Lung (tissue), 12 donors: ENCODE results near the gene ELK4. TPM values are rescaled to one million over a fixed set of nuclear protein-coding genes. Genes with fewer than 3 reads are reported as not detected.

Experiments
- ATAC-seq: fragments of 200-7000 bp; cut with Tn5 transposase; one replicate; pipeline ENCODE4 v1.9.1; 2020; ENCODE audit warnings: moderate number of reproducible peaks; ENCODE audit not compliant: insufficient read depth, low FRiP score
- DNase-seq, 3 donors: peaks; one replicate each; pipeline ENCODE4 v3.0.0-alpha.2; 2013 to 2017
- H3K27ac ChIP-seq, 2 donors: one replicate each; pipeline ENCODE4 v1.5.1; 2013; ENCODE audit warnings: mild to moderate bottlenecking in 2 of 2, moderate library complexity in 2 of 2, control low read depth in 1 of 2, inconsistent platforms in 1 of 2, low read depth in 1 of 2, low read length in 1 of 2
- H3K27me3 ChIP-seq, 3 donors: one replicate each; pipeline ENCODE4 v1.5.1; 2013; ENCODE audit warnings: low read length in 2 of 3; ENCODE audit not compliant: control insufficient read depth in 3 of 3, insufficient read depth in 3 of 3
- H3K36me3 ChIP-seq, 4 donors: one replicate each; pipeline ENCODE4 v1.5.1; 2013; ENCODE audit warnings: low read length in 4 of 4, mild to moderate bottlenecking in 1 of 4, moderate library complexity in 1 of 4; ENCODE audit not compliant: control insufficient read depth in 4 of 4, insufficient read depth in 4 of 4
- H3K4me1 ChIP-seq, 5 donors: one replicate each; pipeline ENCODE4 v1.5.1; 2013; ENCODE audit warnings: low read length in 5 of 5, mild to moderate bottlenecking in 2 of 5, moderate library complexity in 1 of 5; ENCODE audit not compliant: control insufficient read depth in 5 of 5, insufficient read depth in 5 of 5
- H3K4me3 ChIP-seq: one replicate; pipeline ENCODE4 v1.5.1; 2013; ENCODE audit warnings: mild to moderate bottlenecking, control low read depth, moderate library complexity
- H3K9ac ChIP-seq, 2 donors: one replicate each; pipeline ENCODE4 v1.5.1; 2013; ENCODE audit warnings: low read length in 2 of 2, control low read depth in 1 of 2; ENCODE audit not compliant: insufficient read depth in 1 of 2
- H3K9me3 ChIP-seq, 4 donors: one replicate each; pipeline ENCODE4 v1.5.1; 2013; ENCODE audit warnings: low read length in 3 of 4, mild to moderate bottlenecking in 1 of 4, moderate library complexity in 1 of 4; ENCODE audit not compliant: control insufficient read depth in 4 of 4, insufficient read depth in 3 of 4
- WGBS, 2 donors: extraction: QIAGEN DNeasy Blood & Tissue Kit; methylation state at CpG; one replicate each; pipeline ENCODE4 v1.1.7; 2013; 5-methylcytosine and 5-hydroxymethylcytosine counted together
- polyA plus RNA-seq, 2 donors: library from polyadenylated mRNA; stranded (reverse); fragments of 200-250 nt; gene quantifications; one replicate each; pipeline ENCODE4 v1.2.1, GENCODE V29; 2013
- total RNA-seq, 2 donors: library from RNA; depleted of rRNA in 1 of 2; stranded (reverse); fragments of >200 nt in 1 of 2; gene quantifications; one replicate each; pipeline ENCODE4 v1.2.1, GENCODE V29; 2014 to 2021
- TF ChIP-seq, protein P1 (sequence below): IDR thresholded peaks from 2 replicates; pipeline ENCODE4 v1.5.1; 2012; ENCODE audit warnings: mild to moderate bottlenecking; ENCODE audit errors: control extremely low read depth, extremely low read depth
- donor health status: control.
- donor health status: control.
- donor health status: Bipolar disorder and iron deficiency.
- donor health status: healthy.
- donor health status: DM: yes; HTN: yes; CAD: no.

The ELK4 gene
- total and polyA plus RNA-seq, 4 donors, result 5.0 to 46.7 (median 17.8) TPM

DNA sequence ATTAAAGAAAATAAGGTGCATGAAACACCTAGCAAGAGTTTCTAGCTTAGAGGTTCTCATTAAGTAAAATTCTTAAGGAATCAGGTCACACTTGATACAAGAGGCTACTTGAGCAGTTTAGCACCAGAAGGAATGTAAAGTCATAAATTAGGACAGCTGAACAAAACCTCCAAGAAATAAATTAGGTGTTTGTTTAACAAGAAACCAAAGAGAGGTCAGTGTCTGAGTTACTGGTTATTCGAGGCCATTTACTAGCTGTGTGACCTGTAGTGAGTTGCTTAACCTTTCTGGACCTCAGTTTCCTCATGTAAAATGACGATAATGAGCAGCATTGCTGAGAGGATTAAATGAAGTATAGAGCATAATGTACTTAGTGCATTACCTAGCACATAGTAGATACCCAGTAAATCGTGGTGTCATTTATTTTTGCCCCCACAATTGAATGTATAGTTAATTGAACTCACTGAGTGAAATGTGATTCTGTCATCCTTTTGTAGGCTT is 908 bp upstream of the ELK4 start:
- Histone ChIP-seq H3K27ac (peak overlapping the region in 1 of 2 donors; percentile 88), H3K9ac (peak overlapping the region in 1 of 2 donors; percentile 90), H3K9me3 (no peaks in the 10 kb centered on the region), H3K36me3 (peaks cover 0 to 3% (median 0%) of the 10 kb centered on the region in 4 donors), H3K4me1 (peaks cover 0 to 26% (median 0%) of the 10 kb centered on the region in 5 donors), H3K27me3 (no peaks in the 10 kb centered on the region), H3K4me3 (no peak overlapping the region)
- 55 to 71% methylated on average over 3 of the region's 3 CpGs for WGBS, 2 donors
- DNase-seq (peak in 1 of 3 donors; percentile 47), ATAC-seq (no peak)
- TF ChIP-seq, protein P1, sequence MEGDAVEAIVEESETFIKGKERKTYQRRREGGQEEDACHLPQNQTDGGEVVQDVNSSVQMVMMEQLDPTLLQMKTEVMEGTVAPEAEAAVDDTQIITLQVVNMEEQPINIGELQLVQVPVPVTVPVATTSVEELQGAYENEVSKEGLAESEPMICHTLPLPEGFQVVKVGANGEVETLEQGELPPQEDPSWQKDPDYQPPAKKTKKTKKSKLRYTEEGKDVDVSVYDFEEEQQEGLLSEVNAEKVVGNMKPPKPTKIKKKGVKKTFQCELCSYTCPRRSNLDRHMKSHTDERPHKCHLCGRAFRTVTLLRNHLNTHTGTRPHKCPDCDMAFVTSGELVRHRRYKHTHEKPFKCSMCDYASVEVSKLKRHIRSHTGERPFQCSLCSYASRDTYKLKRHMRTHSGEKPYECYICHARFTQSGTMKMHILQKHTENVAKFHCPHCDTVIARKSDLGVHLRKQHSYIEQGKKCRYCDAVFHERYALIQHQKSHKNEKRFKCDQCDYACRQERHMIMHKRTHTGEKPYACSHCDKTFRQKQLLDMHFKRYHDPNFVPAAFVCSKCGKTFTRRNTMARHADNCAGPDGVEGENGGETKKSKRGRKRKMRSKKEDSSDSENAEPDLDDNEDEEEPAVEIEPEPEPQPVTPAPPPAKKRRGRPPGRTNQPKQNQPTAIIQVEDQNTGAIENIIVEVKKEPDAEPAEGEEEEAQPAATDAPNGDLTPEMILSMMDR, result no peak

DNA sequence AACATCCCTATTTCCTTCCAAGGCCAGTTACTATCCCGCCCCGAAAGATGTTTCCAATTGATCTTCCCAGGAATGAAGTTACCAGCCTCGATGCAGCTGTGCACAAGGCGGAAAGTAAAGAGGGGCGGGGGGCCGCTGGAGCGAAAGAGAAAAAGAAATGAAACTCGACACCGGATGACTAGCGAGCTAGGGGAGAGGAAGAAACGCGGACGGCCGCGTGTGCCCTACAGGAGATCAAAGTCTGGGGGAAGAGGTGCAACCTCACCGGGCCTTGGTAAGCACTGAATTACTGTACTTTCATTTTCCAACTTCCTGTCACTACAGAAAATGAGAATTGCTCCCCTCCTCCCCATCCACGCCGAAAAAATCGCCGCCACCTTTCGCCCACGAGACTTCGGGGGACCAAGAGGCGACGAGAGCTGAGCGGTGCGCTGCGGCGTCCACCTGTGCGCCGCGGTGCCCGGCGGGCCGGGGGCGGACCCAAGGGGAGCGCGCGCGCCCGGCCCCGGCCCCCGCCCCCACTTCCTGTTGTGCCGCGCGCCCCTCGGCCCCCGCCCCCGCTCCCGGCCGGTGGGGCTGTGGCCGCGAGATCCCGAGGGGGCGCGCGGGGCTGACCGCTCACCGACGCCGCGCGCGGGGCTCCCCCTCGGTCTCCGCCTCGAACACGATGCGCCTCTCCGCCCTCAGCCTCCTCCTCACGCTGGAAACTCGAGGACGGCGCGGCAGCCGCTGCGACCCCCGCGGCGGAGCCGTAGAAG is 622 bp downstream of the ELK4 start:
- H3K27ac ChIP-seq, result peak overlapping the region; percentile 96 to 97
- H3K9me3 ChIP-seq, result no peaks in the 10 kb centered on the region
- no peaks in the 10 kb centered on the region for H3K27me3 ChIP-seq
- TF ChIP-seq, protein P1, result no peak
- peaks cover 0 to 3% (median 0%) of the 10 kb centered on the region in 4 donors for H3K36me3 ChIP-seq
- peak overlapping the region; percentile 80 for H3K4me3 ChIP-seq
- 0 to 1% methylated on average over 54 to 81 of the region's 81 CpGs for WGBS, 2 donors
- H3K4me1 ChIP-seq, result peaks cover 0 to 22% (median 0%) of the 10 kb centered on the region in 5 donors
- DNase-seq, result peak; percentile 80 to 88 (median 83)
- H3K9ac ChIP-seq, result peak overlapping the region; percentile 20 to 97
- peak; percentile 62 for ATAC-seq

DNA sequence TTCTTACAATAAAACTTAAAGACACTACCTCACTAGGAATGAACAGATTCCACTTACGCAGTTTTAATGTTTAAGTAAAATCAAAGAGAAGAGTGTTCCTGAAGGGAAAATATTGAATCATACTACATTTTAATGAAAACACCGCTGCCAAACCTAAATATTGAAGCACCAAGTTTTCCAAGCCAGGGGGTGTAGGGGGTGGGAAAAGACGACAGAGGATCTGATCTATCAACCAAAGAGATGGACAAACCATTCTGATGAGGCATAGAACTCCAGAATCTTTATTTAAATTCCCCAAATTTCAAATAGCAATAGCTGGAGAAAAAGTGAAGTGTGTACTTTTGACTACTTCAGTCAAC is 1.2 kb downstream of the ELK4 start:
- ATAC-seq (no peak), DNase-seq (no peak)
- H3K4me1 ChIP-seq, result peaks cover 0 to 22% (median 0%) of the 10 kb centered on the region in 5 donors
- peaks cover 0 to 3% (median 0%) of the 10 kb centered on the region in 4 donors for H3K36me3 ChIP-seq
- peak overlapping the region; percentile 20 to 97 for H3K9ac ChIP-seq
- peak overlapping the region; percentile 80 for H3K4me3 ChIP-seq
- no peaks in the 10 kb centered on the region for H3K9me3 ChIP-seq
- no peaks in the 10 kb centered on the region for H3K27me3 ChIP-seq
- H3K27ac ChIP-seq, result peak overlapping the region in 1 of 2 donors; percentile 97
- TF ChIP-seq, protein P1, result no peak
- WGBS, 2 donors, result 8 to 24% methylated on average over 3 of the region's 3 CpGs
